ENCODE data around the gene LMNB1. TPM values are rescaled to one million over a fixed set of nuclear protein-coding genes. Genes with fewer than 3 reads are reported as not detected.

LMNB1 gene
- total RNA-seq, 3 donors from 2014 or later, result 4.8 to 6.4 (median 5.2) TPM

DNA sequence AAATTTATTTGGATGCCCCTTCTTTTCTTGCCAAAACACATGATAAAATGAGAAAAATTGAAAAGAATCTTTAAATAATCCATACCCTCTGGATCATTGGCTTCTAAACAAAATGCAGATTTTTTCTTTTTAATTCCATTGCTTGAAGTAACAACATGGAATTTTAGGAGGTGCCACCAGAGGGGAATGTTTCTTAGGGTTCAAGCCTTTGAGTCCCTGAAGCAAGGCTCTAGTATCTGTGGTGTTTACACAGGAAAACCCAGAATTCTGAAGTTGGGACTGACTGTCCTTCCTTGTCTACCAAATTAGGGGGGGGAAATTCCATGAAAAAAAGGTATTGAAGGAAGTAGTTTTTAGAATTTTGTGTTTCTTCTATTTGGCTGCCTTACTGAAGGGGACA, 69.4 kb downstream of the LMNB1 start:
- no peak for DNase-seq (ENCODE audit: low spot score in 2 of 2)
- Histone ChIP-seq H3K27me3 (no peaks in the 10 kb centered on the region), H3K36me3 (no peaks in the 10 kb centered on the region), H3K4me3 (no peak overlapping the region), H3K4me1 (no peaks in the 10 kb centered on the region), H3K27ac (no peak overlapping the region), H3K9me3 (no peaks in the 10 kb centered on the region)
- TF ChIP-seq, protein P1, sequence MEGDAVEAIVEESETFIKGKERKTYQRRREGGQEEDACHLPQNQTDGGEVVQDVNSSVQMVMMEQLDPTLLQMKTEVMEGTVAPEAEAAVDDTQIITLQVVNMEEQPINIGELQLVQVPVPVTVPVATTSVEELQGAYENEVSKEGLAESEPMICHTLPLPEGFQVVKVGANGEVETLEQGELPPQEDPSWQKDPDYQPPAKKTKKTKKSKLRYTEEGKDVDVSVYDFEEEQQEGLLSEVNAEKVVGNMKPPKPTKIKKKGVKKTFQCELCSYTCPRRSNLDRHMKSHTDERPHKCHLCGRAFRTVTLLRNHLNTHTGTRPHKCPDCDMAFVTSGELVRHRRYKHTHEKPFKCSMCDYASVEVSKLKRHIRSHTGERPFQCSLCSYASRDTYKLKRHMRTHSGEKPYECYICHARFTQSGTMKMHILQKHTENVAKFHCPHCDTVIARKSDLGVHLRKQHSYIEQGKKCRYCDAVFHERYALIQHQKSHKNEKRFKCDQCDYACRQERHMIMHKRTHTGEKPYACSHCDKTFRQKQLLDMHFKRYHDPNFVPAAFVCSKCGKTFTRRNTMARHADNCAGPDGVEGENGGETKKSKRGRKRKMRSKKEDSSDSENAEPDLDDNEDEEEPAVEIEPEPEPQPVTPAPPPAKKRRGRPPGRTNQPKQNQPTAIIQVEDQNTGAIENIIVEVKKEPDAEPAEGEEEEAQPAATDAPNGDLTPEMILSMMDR (IDR thresholded peaks at IDR 0.05), result no peak
- TF ChIP-seq POLR2A (IDR thresholded peaks at IDR 0.05) (no peak), POLR2AphosphoS5 (IDR thresholded peaks at IDR 0.05) (no peak)
- intact Hi-C loops (cut with DNase I; ENCODE audit: low total_unique reads), result no loop called here

DNA sequence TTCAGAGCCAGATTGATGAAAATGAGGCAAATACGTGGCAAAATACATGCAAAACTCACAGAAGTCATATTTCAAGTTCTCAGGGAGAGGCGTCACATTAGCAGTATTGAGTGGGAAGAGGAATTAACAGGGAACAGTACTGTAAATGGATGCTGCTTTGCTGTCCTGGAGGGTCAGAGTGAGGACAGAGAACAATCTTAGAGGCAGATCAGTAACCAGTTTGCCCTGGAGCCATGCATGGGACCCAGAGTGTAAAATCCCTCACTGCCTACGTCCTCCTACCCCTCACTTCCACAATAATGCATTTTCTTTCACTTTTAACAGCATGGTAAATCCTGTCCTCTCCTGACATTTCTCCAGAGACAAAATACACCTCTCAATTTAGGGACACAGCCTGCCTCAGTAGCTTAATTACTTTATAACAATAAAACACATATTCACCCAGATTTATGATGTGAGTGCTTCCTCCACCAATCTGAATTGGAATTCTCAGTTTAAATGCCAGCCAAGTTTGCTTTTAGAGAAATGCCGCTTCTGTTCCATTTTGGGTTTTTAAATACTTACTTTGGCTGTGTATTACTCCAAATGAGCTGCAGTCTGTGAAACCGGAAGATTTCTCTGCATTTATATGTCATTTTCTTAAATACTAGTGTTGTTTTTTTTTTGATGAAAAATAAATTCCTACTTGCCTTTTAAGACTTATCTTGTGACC, 70.0 kb downstream of the LMNB1 start:
- DNase-seq (ENCODE audit: low spot score in 2 of 2), result no peak
- no peaks in the 10 kb centered on the region for H3K4me1 ChIP-seq
- TF ChIP-seq, protein P1 (IDR thresholded peaks at IDR 0.05), result no peak
- TF ChIP-seq POLR2AphosphoS5 (IDR thresholded peaks at IDR 0.05), result no peak
- no peak for TF ChIP-seq POLR2A (IDR thresholded peaks at IDR 0.05)
- H3K9me3 ChIP-seq, result no peaks in the 10 kb centered on the region
- no peaks in the 10 kb centered on the region for H3K36me3 ChIP-seq
- no peaks in the 10 kb centered on the region for H3K27me3 ChIP-seq
- no peak overlapping the region for H3K4me3 ChIP-seq
- intact Hi-C loops (cut with DNase I; ENCODE audit: low total_unique reads), result no loop called here
- peak overlapping the region; percentile 65 to 68 for H3K27ac ChIP-seq

- Histone ChIP-seq H3K36me3 (no peaks in the 10 kb centered on the region), H3K4me3 (no peak overlapping the region), H3K9me3 (no peaks in the 10 kb centered on the region), H3K27me3 (no peaks in the 10 kb centered on the region), H3K27ac (peak overlapping the region; percentile 57 to 68), H3K4me1 (no peaks in the 10 kb centered on the region)
- TF ChIP-seq, protein P1 (IDR thresholded peaks at IDR 0.05), result no peak
- TF ChIP-seq POLR2AphosphoS5 (IDR thresholded peaks at IDR 0.05), result no peak
- TF ChIP-seq POLR2A (IDR thresholded peaks at IDR 0.05), result no peak
- intact Hi-C loops (cut with DNase I; ENCODE audit: low total_unique reads), result no loop called here
- DNase-seq (ENCODE audit: low spot score in 2 of 2), result no peak
Measured at GRCh38 chr5:126847456-126847820, 70.5 kb downstream of the LMNB1 start.

GRCh38 chr5:126847826-126848251, 70.9 kb downstream of the LMNB1 start:
- Histone ChIP-seq H3K27ac (peak overlapping the region; percentile 57 to 68), H3K9me3 (no peaks in the 10 kb centered on the region), H3K4me3 (no peak overlapping the region), H3K4me1 (no peaks in the 10 kb centered on the region), H3K27me3 (no peaks in the 10 kb centered on the region), H3K36me3 (no peaks in the 10 kb centered on the region)
- no peak for DNase-seq (ENCODE audit: low spot score in 2 of 2)
- TF ChIP-seq POLR2AphosphoS5 (IDR thresholded peaks at IDR 0.05) (no peak), POLR2A (IDR thresholded peaks at IDR 0.05) (no peak)
- TF ChIP-seq, protein P1 (IDR thresholded peaks at IDR 0.05), result no peak
- intact Hi-C loops (cut with DNase I; ENCODE audit: low total_unique reads), result no loop called here

DNA sequence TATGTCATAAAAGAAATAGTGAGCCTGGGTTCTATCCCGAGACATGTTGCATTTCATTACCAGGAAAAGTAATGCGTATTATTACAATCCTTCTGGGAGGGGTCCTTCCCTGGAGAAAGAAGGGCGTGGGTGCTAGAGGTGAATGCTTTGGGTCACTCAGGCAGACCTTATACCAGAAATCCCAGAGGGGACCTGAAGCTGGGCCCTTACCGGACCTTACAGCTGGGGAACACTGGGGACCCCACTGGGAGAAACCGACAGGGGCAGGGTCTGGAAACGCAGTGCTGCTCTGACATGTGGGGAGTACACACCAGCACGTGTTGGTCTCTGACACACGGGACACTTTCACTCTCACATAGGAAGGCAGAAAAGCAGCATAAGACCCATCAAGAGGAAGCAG, 71.3 kb downstream of the LMNB1 start:
- no peak for TF ChIP-seq POLR2AphosphoS5 (IDR thresholded peaks at IDR 0.05)
- TF ChIP-seq, protein P1 (IDR thresholded peaks at IDR 0.05), result no peak
- TF ChIP-seq POLR2A (IDR thresholded peaks at IDR 0.05), result no peak

More for the DNA sequence above, 71.3 kb downstream of the LMNB1 start:
- H3K9me3 ChIP-seq, result no peaks in the 10 kb centered on the region
- intact Hi-C loops (cut with DNase I; ENCODE audit: low total_unique reads), result no loop called here
- no peak for DNase-seq (ENCODE audit: low spot score in 2 of 2)
- H3K27me3 ChIP-seq, result no peaks in the 10 kb centered on the region
- H3K27ac ChIP-seq, result peak overlapping the region; percentile 14 to 73
- no peaks in the 10 kb centered on the region for H3K36me3 ChIP-seq
- H3K4me1 ChIP-seq, result no peaks in the 10 kb centered on the region
- H3K4me3 ChIP-seq, result no peak overlapping the region
